PFSK-1 (cell line): ENCODE data around the gene LRBA.

Experiments used
- FOXP2 ChIP-seq: optimal IDR thresholded peaks from 2 replicates; pipeline ENCODE3; 2011; ENCODE audit warnings: borderline replicate concordance, control low read depth, inconsistent platforms; ENCODE audit not compliant: insufficient read depth; ENCODE audit errors: extremely low read length, extremely low read depth
- POLR2AphosphoS5 ChIP-seq: IDR thresholded peaks from 2 replicates; pipeline ENCODE4 v1.6.1; 2012; ENCODE audit warnings: low read depth, mild to moderate bottlenecking, control low read depth, low read length, moderate library complexity
- SIN3A ChIP-seq: IDR thresholded peaks from 2 replicates; pipeline ENCODE4 v1.6.1; 2012; ENCODE audit warnings: mild to moderate bottlenecking, low read length, moderate library complexity, borderline replicate concordance; ENCODE audit not compliant: insufficient read depth
- TAF1 ChIP-seq: IDR thresholded peaks from 2 replicates; pipeline ENCODE4 v1.6.1; 2012; ENCODE audit warnings: low read length, control low read depth, borderline replicate concordance; ENCODE audit not compliant: insufficient read depth
- TF ChIP-seq, protein P1 (sequence below), 2 experiments: IDR thresholded peaks; 2 replicates each; pipeline versions ENCODE4 v1.6.1 to v1.8.0; 2011 to 2012; ENCODE audit warnings: low read depth in 2 of 2, low read length in 2 of 2, control low read depth in 1 of 2, inconsistent platforms in 1 of 2, mild to moderate bottlenecking in 1 of 2, moderate library complexity in 1 of 2; ENCODE audit not compliant: insufficient read depth in 1 of 2

The LRBA gene

GRCh38 chr4:150679765-150680343 is 335.2 kb downstream of the LRBA start:
- TF ChIP-seq FOXP2 = no peak
- TF ChIP-seq, protein P1, sequence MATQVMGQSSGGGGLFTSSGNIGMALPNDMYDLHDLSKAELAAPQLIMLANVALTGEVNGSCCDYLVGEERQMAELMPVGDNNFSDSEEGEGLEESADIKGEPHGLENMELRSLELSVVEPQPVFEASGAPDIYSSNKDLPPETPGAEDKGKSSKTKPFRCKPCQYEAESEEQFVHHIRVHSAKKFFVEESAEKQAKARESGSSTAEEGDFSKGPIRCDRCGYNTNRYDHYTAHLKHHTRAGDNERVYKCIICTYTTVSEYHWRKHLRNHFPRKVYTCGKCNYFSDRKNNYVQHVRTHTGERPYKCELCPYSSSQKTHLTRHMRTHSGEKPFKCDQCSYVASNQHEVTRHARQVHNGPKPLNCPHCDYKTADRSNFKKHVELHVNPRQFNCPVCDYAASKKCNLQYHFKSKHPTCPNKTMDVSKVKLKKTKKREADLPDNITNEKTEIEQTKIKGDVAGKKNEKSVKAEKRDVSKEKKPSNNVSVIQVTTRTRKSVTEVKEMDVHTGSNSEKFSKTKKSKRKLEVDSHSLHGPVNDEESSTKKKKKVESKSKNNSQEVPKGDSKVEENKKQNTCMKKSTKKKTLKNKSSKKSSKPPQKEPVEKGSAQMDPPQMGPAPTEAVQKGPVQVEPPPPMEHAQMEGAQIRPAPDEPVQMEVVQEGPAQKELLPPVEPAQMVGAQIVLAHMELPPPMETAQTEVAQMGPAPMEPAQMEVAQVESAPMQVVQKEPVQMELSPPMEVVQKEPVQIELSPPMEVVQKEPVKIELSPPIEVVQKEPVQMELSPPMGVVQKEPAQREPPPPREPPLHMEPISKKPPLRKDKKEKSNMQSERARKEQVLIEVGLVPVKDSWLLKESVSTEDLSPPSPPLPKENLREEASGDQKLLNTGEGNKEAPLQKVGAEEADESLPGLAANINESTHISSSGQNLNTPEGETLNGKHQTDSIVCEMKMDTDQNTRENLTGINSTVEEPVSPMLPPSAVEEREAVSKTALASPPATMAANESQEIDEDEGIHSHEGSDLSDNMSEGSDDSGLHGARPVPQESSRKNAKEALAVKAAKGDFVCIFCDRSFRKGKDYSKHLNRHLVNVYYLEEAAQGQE (IDR thresholded peaks at IDR 0.05; ENCODE audit: insufficient read depth in 1 of 2, low read depth in 2 of 2, low read length in 2 of 2) = no peak
- TF ChIP-seq POLR2AphosphoS5 = no peak
- TF ChIP-seq TAF1 = no peak
- no peak for TF ChIP-seq SIN3A

DNA sequence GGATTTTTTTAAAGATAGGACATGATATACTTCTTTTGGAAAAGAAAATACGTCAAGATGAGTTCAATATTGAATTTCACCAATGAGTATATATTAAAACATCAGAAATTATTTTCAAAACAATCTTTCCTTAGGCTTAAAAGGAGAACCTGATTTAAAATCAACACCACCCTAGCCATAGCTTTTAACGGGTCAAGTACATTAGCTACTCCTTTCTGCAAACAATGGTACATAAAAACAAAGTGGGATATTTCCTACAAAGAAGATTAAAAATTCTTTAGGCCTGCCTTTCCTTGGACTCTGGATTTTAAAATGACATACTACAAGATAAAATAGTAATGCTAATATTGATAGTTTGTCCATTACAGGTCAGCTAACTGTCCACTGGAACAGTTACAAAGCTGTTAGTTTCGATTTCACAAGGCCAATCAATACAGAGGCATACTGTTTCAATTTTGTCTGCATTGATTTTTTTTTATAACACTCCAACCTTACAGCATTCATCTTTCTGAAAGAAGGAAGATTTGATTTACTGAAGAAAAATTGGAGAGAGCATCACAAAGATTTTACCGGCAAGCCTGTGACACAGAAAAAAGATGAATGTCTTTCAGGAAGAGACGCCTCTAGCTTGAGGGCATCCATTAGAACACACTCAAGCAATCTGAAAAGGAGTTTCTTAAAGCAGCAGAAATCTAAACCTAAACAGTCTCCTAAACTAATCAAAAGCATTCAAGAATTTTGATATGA is 335.9 kb downstream of the LRBA start:
- TF ChIP-seq SIN3A (no peak), TAF1 (no peak), FOXP2 (no peak), POLR2AphosphoS5 (no peak)
- TF ChIP-seq, protein P1 (IDR thresholded peaks at IDR 0.05; ENCODE audit: insufficient read depth in 1 of 2, low read depth in 2 of 2, low read length in 2 of 2) = no peak

DNA sequence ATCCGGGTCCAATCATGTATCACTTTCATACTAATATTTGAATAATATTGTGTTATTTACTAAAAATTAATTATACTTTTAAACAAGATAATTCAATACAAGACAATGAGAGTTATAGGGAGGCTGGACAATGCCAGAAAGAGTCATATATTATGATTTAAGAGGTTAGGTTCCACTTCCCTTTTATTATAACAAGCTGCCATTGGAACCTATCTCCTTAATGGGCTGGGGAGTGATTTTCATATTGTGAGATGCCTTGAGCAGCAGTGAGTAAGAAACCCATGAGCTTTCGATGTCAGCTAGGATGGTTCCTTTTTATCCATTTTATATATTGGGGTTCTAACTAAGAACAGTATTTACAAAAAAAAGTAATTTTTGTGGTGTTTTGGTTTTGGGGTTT is 341.3 kb downstream of the LRBA start:
- TF ChIP-seq SIN3A (no peak), POLR2AphosphoS5 (no peak), FOXP2 (no peak), TAF1 (no peak)
- TF ChIP-seq, protein P1 (IDR thresholded peaks at IDR 0.05; ENCODE audit: insufficient read depth in 1 of 2, low read depth in 2 of 2, low read length in 2 of 2) = no peak

DNA sequence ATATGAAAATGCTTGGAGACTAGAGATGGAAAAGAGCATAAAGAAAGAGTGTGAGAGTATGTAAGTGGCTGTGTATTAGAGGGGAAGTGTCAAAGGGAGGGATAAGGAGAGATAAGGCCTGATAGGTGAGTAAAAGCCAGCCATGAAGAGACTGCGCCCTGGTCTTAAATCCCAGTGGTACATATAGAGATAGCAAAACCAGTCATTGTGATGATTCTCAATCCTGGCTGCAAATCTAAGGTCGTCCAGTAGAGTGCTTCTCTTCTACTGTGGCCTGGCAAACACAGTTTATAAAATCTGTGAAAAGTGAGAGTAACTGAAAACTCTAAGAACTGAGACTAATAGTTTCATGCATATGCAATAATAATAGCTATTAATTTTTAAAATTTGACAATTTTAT is 346.3 kb downstream of the LRBA start:
- TF ChIP-seq, protein P1 (IDR thresholded peaks at IDR 0.05; ENCODE audit: insufficient read depth in 1 of 2, low read depth in 2 of 2, low read length in 2 of 2) = no peak
- no peak for TF ChIP-seq TAF1

GRCh38 chr4:150664935-150665334 is 350.1 kb downstream of the LRBA start:
- TF ChIP-seq FOXP2 (no peak), TAF1 (no peak), SIN3A (no peak), POLR2AphosphoS5 (no peak)
- TF ChIP-seq, protein P1 (IDR thresholded peaks at IDR 0.05; ENCODE audit: insufficient read depth in 1 of 2, low read depth in 2 of 2, low read length in 2 of 2) = no peak
